Gastroesophageal sphincter (tissue), 4 donors: ENCODE results near the gene MEI4. TPM values are rescaled to one million over a fixed set of nuclear protein-coding genes. Genes with fewer than 3 reads are reported as not detected.
A peak's percentile ranks its signal among the peaks of the same experiment; 100 is the strongest.
"Not testable (repeated sequence)": the region's sequence is repeated elsewhere in the genome, so short reads cannot be mapped to it uniquely, and the experiment has no call there.

Source experiments
- ATAC-seq: fragments of 150-250 bp; one replicate; pipeline ENCODE4 v1.9.1; 2016; ENCODE audit warnings: mild to moderate bottlenecking, moderate library complexity
- H3K27ac ChIP-seq, 4 donors: fragments of 200-600 bp; sonication (generic) in 3 of 4; 1 replicate in 3 of 4; 2 replicates in 1 of 4; pipeline ENCODE4 v1.5.1; 2016 to 2019
- H3K27me3 ChIP-seq: fragments of 200-600 bp; sonication (generic); one replicate; pipeline ENCODE4 v1.5.1; 2019
- H3K36me3 ChIP-seq, 2 donors: fragments of 200-600 bp; sonication (generic); one replicate each; pipeline ENCODE4 v1.5.1; 2019; ENCODE audit warnings: control low read depth in 1 of 2
- H3K4me1 ChIP-seq, 3 donors: fragments of 200-600 bp; sonication (generic); 1 replicate in 2 of 3; 2 replicates in 1 of 3; pipeline ENCODE4 v1.5.1; 2016 to 2019; ENCODE audit warnings: control low read depth in 2 of 3
- H3K4me3 ChIP-seq, 2 donors: fragments of 200-600 bp; sonication (generic); one replicate each; pipeline ENCODE4 v1.5.1; 2019; ENCODE audit warnings: mild to moderate bottlenecking in 1 of 2, moderate library complexity in 1 of 2
- H3K9me3 ChIP-seq, 3 donors: fragments of 200-600 bp; sonication (generic); one replicate each; pipeline ENCODE4 v1.5.1; 2017 to 2019; ENCODE audit warnings: control low read depth in 2 of 3
- EP300 ChIP-seq: sonication (generic); formaldehyde crosslinking; IDR thresholded peaks from one replicate; pipeline ENCODE4 v1.6.1; 2017; ENCODE audit warnings: antibody characterized with exemption, mild to moderate bottlenecking
- POLR2A ChIP-seq, 2 donors: fragments of 450-650 bp; IDR thresholded peaks; one replicate each; pipeline ENCODE4 v1.6.1; 2017; ENCODE audit warnings: antibody characterized with exemption in 2 of 2, mild to moderate bottlenecking in 2 of 2, moderate library complexity in 1 of 2
- POLR2AphosphoS5 ChIP-seq: sonication (generic); formaldehyde crosslinking; IDR thresholded peaks from one replicate; pipeline ENCODE4 v1.6.1; 2017; ENCODE audit warnings: antibody characterized with exemption
- WGBS, 2 donors: methylation state at CpG; one replicate each; pipeline ENCODE4 v1.1.5; 2018; ENCODE audit warnings: low coverage in 1 of 2; 5-methylcytosine and 5-hydroxymethylcytosine counted together
- total RNA-seq, 4 donors: library from RNA; depleted of rRNA; stranded (reverse); fragments of >200 nt; gene quantifications; one replicate each; pipeline ENCODE4 v1.1.0, GENCODE V29; 2016
- TF ChIP-seq, protein P1 (sequence below), 4 experiments: fragments of 200-600 bp in 2 of 4; fragments of 450-650 bp in 2 of 4; sonication (generic) in 1 of 4; IDR thresholded peaks; one replicate each; pipeline ENCODE4 v1.5.1; 2017 to 2019; ENCODE audit warnings: antibody characterized with exemption in 4 of 4, mild to moderate bottlenecking in 2 of 4, moderate library complexity in 2 of 4

Gene MEI4
- total RNA-seq, 4 donors from 2014 or later: 0.13 to 0.31 (median 0.31) TPM; not detected in 1

GRCh38 chr6:77740380-77740779 is 87.5 kb downstream of the MEI4 start:
- Histone ChIP-seq H3K4me3 (no peak overlapping the region), H3K27me3 (no peaks in the 10 kb centered on the region), H3K27ac (no peak overlapping the region), H3K9me3 (no peaks in the 10 kb centered on the region), H3K4me1 (no peaks in the 10 kb centered on the region), H3K36me3 (no peaks in the 10 kb centered on the region)
- TF ChIP-seq POLR2A (IDR thresholded peaks at IDR 0.05) (no peak), POLR2AphosphoS5 (no peak)
- TF ChIP-seq, protein P1, sequence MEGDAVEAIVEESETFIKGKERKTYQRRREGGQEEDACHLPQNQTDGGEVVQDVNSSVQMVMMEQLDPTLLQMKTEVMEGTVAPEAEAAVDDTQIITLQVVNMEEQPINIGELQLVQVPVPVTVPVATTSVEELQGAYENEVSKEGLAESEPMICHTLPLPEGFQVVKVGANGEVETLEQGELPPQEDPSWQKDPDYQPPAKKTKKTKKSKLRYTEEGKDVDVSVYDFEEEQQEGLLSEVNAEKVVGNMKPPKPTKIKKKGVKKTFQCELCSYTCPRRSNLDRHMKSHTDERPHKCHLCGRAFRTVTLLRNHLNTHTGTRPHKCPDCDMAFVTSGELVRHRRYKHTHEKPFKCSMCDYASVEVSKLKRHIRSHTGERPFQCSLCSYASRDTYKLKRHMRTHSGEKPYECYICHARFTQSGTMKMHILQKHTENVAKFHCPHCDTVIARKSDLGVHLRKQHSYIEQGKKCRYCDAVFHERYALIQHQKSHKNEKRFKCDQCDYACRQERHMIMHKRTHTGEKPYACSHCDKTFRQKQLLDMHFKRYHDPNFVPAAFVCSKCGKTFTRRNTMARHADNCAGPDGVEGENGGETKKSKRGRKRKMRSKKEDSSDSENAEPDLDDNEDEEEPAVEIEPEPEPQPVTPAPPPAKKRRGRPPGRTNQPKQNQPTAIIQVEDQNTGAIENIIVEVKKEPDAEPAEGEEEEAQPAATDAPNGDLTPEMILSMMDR (IDR thresholded peaks at IDR 0.05): peak; percentile 14 to 35 (median 27)
- WGBS, 2 donors: 6 to 10% methylated on average over 1 of the region's 1 CpG
- no peak for ATAC-seq

DNA sequence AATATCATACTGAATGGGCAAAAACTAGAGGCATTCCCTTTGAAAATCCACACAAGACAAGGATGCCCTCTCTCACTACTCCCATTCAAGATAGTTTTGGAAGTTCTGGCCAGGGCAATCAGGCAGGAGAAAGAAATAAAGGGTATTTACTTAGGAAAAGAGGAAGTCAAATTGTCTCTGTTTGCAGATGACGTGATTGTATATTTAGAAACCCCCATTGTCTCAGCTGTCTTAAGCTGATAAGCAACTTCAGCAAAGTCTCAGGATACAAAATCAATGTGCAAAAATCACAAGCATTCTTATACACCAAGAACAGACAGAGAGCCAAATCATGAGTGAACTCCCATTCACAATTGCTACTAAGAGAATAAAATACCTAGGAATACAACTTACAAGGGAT is 99.3 kb downstream of the MEI4 start:
- H3K9me3 ChIP-seq, ATAC-seq, H3K4me1 ChIP-seq, H3K27me3 ChIP-seq, H3K36me3 ChIP-seq, H3K4me3 ChIP-seq, H3K27ac ChIP-seq: not testable (repeated sequence)
- 46 to 71% methylated on average over 1 of the region's 1 CpG for WGBS, 2 donors

DNA sequence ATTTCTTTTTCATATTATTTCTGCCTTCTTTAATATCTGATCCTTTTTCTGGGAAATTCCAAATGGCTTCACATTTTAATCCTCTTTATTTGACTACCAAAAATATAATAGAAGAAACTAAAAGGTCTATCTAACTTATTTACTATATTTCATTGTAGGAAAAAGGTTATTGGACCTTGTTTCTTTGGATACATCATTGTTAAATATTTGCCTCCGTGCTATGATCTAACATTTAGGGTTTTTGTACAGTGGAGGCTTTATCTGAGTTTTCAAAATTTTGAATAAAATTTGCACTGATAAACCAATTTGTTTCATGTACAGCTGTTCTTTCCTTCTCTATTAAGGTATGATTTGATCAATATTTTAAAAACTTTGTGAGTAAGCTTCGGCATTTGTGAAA is 109.5 kb downstream of the MEI4 start:
- WGBS, 2 donors: 69 to 73% methylated on average over 2 of the region's 2 CpGs
- no peak for ATAC-seq

DNA sequence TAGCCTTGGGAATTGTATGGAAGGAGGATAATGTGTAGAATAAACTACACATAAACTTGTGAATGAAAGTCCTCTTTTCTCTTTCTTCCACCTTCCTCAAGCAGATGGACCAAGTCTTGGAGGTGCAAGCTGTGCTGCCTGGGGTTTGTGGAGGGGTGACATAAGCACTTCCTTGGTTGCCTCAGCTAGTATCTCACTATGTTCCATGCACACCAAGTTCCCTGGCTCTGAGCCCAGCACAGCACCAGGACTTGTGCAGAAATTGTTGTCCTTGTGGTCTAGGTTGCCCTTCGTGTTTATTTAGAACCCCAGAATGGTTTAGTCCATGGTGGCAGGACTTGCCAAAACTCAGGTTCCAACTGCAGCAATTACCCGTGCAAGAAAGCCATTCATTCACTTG is 110.3 kb downstream of the MEI4 start:
- H3K4me3 ChIP-seq: no peak overlapping the region
- no peaks in the 10 kb centered on the region for H3K9me3 ChIP-seq
- no peak for ATAC-seq
- H3K36me3 ChIP-seq: no peaks in the 10 kb centered on the region
- no peak overlapping the region for H3K27ac ChIP-seq
- no peaks in the 10 kb centered on the region for H3K27me3 ChIP-seq
- no peaks in the 10 kb centered on the region for H3K4me1 ChIP-seq
- 83 to 92% methylated on average over 1 to 2 of the region's 2 CpGs for WGBS, 2 donors
- TF ChIP-seq EP300 (no peak), POLR2A (IDR thresholded peaks at IDR 0.05) (no peak)

More for the DNA sequence above, 109.5 kb downstream of the MEI4 start:
- no peaks in the 10 kb centered on the region for H3K36me3 ChIP-seq
- H3K27me3 ChIP-seq: no peaks in the 10 kb centered on the region
- H3K4me3 ChIP-seq: no peak overlapping the region
- TF ChIP-seq, protein P1 (IDR thresholded peaks at IDR 0.05): no peak
- TF ChIP-seq POLR2A (IDR thresholded peaks at IDR 0.05) (no peak), POLR2AphosphoS5 (no peak), EP300 (no peak)
- no peaks in the 10 kb centered on the region for H3K4me1 ChIP-seq
- H3K27ac ChIP-seq: no peak overlapping the region
- H3K9me3 ChIP-seq: no peaks in the 10 kb centered on the region

GRCh38 chr6:77764364-77764763 is 111.5 kb downstream of the MEI4 start:
- no peaks in the 10 kb centered on the region for H3K9me3 ChIP-seq
- TF ChIP-seq EP300: no peak
- TF ChIP-seq, protein P1 (IDR thresholded peaks at IDR 0.05): no peak
- no peak for TF ChIP-seq POLR2A (IDR thresholded peaks at IDR 0.05)
- no peak for TF ChIP-seq POLR2AphosphoS5
- H3K36me3 ChIP-seq: no peaks in the 10 kb centered on the region
- no peak overlapping the region for H3K27ac ChIP-seq
- no peak for ATAC-seq
- H3K4me3 ChIP-seq: no peak overlapping the region
- H3K4me1 ChIP-seq: no peaks in the 10 kb centered on the region
- no peaks in the 10 kb centered on the region for H3K27me3 ChIP-seq
- WGBS, 2 donors: 40 to 83% methylated on average over 1 of the region's 1 CpG

- Histone ChIP-seq H3K27ac (no peak overlapping the region), H3K27me3 (no peaks in the 10 kb centered on the region), H3K36me3 (no peaks in the 10 kb centered on the region), H3K4me1 (no peaks in the 10 kb centered on the region), H3K4me3 (no peak overlapping the region), H3K9me3 (no peaks in the 10 kb centered on the region)
- TF ChIP-seq, protein P1 (IDR thresholded peaks at IDR 0.05): no peak
- TF ChIP-seq EP300 (no peak), POLR2A (IDR thresholded peaks at IDR 0.05) (no peak), POLR2AphosphoS5 (no peak)
- no peak for ATAC-seq
These were observed 120.5 kb downstream of the MEI4 start for GRCh38 chr6:77773157-77773822.
